Measurements from ENCODE around the gene LCLAT1. TPM values are rescaled to one million over a fixed set of nuclear protein-coding genes. Genes with fewer than 3 reads are reported as not detected.

LCLAT1 gene
- total RNA-seq, 1 experiment from 2014 or later: 32.9 TPM

DNA sequence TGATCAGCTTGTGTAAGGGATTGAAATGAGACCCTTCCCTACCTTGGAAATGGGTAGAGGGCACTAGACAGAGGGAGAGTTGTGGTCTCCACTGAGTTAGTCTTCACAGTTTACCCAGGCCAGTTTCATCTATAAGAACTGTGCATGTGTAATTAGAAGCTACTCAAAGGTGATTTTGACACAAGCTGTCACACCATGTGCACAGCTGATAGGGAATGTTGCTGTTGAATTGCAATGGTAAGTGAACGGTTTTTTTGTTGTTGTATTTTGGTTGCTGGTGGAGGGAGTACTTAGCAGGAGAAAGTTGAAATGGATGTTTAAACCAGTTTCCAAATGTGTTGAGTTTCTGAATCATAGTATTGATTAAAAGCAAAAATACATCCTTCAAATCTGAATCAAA lies 168.9 kb downstream of the LCLAT1 start:
- 100% methylated on average over 1 of the region's 1 CpG for WGBS (ENCODE audit: extremely low coverage, insufficient read length, low lambda C conversion rate)
- no peaks in the 10 kb centered on the region for H4K20me1 ChIP-seq (ENCODE audit: control insufficient read depth, insufficient read depth, insufficient read length)
- no peaks in the 10 kb centered on the region for H3K9me3 ChIP-seq (ENCODE audit: control insufficient read depth, low read depth, low read length)
- H3K9ac ChIP-seq (ENCODE audit: extremely low read depth, insufficient read length, low read length): no peak overlapping the region
- H3K27me3 ChIP-seq (ENCODE audit: insufficient read depth, low read length): no peaks in the 10 kb centered on the region
- peaks cover 5% of the 10 kb centered on the region; the same call in 1 of the 2 replicates for H3K4me1 ChIP-seq (ENCODE audit: insufficient read depth, low read length)
- no peaks in the 10 kb centered on the region for H3K79me2 ChIP-seq (ENCODE audit: insufficient read depth, low read length)
- H3K27ac Mint-ChIP-seq: no peak overlapping the region; a peak in 1 of 7 replicates
- no peaks in the 10 kb centered on the region for H3K23me2 ChIP-seq (ENCODE audit: insufficient read length, low read depth, low read length, poor library complexity, severe bottlenecking)
- H4K8ac ChIP-seq (replicated peaks; ENCODE audit: insufficient read length, low read depth, low read length): no peak overlapping the region
- no peaks in the 10 kb centered on the region for H3K9me3 Mint-ChIP-seq
- no peak overlapping the region for H3K27ac ChIP-seq (ENCODE audit: insufficient read length, low read depth, low read length)
- no peak overlapping the region for H2BK20ac ChIP-seq (ENCODE audit: low read depth, low read length, poor library complexity, severe bottlenecking)
- no peak overlapping the region for H2BK5ac ChIP-seq (ENCODE audit: insufficient read length, low read length)
- H2BK12ac ChIP-seq (ENCODE audit: insufficient read length, low read depth, low read length): no peak overlapping the region
- no peaks in the 10 kb centered on the region for H3K27me3 Mint-ChIP-seq (ENCODE audit: low read depth)
- no peak overlapping the region for H4K5ac ChIP-seq (ENCODE audit: insufficient read length, low read depth, low read length)
- TF ChIP-seq, protein P1, sequence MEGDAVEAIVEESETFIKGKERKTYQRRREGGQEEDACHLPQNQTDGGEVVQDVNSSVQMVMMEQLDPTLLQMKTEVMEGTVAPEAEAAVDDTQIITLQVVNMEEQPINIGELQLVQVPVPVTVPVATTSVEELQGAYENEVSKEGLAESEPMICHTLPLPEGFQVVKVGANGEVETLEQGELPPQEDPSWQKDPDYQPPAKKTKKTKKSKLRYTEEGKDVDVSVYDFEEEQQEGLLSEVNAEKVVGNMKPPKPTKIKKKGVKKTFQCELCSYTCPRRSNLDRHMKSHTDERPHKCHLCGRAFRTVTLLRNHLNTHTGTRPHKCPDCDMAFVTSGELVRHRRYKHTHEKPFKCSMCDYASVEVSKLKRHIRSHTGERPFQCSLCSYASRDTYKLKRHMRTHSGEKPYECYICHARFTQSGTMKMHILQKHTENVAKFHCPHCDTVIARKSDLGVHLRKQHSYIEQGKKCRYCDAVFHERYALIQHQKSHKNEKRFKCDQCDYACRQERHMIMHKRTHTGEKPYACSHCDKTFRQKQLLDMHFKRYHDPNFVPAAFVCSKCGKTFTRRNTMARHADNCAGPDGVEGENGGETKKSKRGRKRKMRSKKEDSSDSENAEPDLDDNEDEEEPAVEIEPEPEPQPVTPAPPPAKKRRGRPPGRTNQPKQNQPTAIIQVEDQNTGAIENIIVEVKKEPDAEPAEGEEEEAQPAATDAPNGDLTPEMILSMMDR (conservative IDR thresholded peaks at IDR 0.05): no peak
- no peak overlapping the region for H3K4ac ChIP-seq (ENCODE audit: low read depth, low read length)
- H2AK5ac ChIP-seq (ENCODE audit: insufficient read length, low read length): no peak overlapping the region
- H2BK15ac ChIP-seq (ENCODE audit: low read depth, low read length): no peak overlapping the region
- no peak overlapping the region for H3K4me2 ChIP-seq (ENCODE audit: insufficient read depth, insufficient read length, low read length)
- peaks cover 41 to 50% of the 10 kb centered on the region in 2 experiments for H3K4me1 Mint-ChIP-seq
- no peak overlapping the region for H3K56ac ChIP-seq (ENCODE audit: insufficient read length, low read depth, low read length)
- H3K18ac ChIP-seq (ENCODE audit: insufficient read length, low read depth, low read length): no peak overlapping the region
- H4K91ac ChIP-seq (ENCODE audit: insufficient read length, low read depth, low read length): no peak overlapping the region
- H3K14ac ChIP-seq (ENCODE audit: insufficient read depth, low read length): no peak overlapping the region
- no peak overlapping the region for H3K23ac ChIP-seq (ENCODE audit: insufficient read length, low read depth, low read length)
- peaks cover 0 to 6% (median 0%) of the 10 kb centered on the region in 3 experiments; a peak in 2 of 7 replicates for H3K36me3 Mint-ChIP-seq (ENCODE audit: insufficient read depth in 1 of 3, low read depth in 3 of 3)
- H3K4me3 Mint-ChIP-seq: no peak overlapping the region
- no peak overlapping the region for H2BK120ac ChIP-seq (ENCODE audit: low read depth, low read length, poor library complexity, severe bottlenecking)
- H3T11ph ChIP-seq (ENCODE audit: low read length): no peak overlapping the region
- H3K79me1 ChIP-seq (ENCODE audit: insufficient read depth, low read depth, low read length, poor library complexity, severe bottlenecking): no peaks in the 10 kb centered on the region
- no peak overlapping the region for H2AFZ ChIP-seq (ENCODE audit: low read length)
- DNase-seq: no peak

Measured in H9 (cell line).